ENCODE results near the gene DNAJC28. TPM values are rescaled to one million over a fixed set of nuclear protein-coding genes. Genes with fewer than 3 reads are reported as not detected.
A peak's percentile ranks its signal among the peaks of the same experiment; 100 is the strongest.

DNAJC28 gene
- total RNA-seq, 1 experiment from 2014 or later, result 3.4 TPM

- no CpG with 5 or more reads among the region's 17 CpGs for WGBS (ENCODE audit: extremely low coverage, insufficient read length, low lambda C conversion rate)
- peak overlapping the region; percentile 92 for H3K9ac ChIP-seq (ENCODE audit: extremely low read depth, insufficient read length, low read length)
Measured at GRCh38 chr21:33480481-33481103, 10.9 kb downstream of the DNAJC28 start.

More at GRCh38 chr21:33480481-33481103, 10.9 kb downstream of the DNAJC28 start:
- Histone ChIP-seq H3K27me3 (ENCODE audit: insufficient read depth, low read length) (no peaks in the 10 kb centered on the region), H4K5ac (ENCODE audit: insufficient read length, low read depth, low read length) (no peak overlapping the region), H3K23me2 (ENCODE audit: insufficient read length, low read depth, low read length, poor library complexity, severe bottlenecking) (peaks cover 20% of the 10 kb centered on the region), H4K91ac (ENCODE audit: insufficient read length, low read depth, low read length) (no peak overlapping the region), H3K14ac (ENCODE audit: insufficient read depth, low read length) (0 out of 2 replicates have a peak overlapping the region, but pooled peaks have one; percentile 78), H2AFZ (ENCODE audit: low read length) (peak overlapping the region; percentile 88), H2BK20ac (ENCODE audit: low read depth, low read length, poor library complexity, severe bottlenecking) (no peak overlapping the region), H2AK5ac (ENCODE audit: insufficient read length, low read length) (no peak overlapping the region), H3K4ac (ENCODE audit: low read depth, low read length) (no peak overlapping the region), H2BK120ac (ENCODE audit: low read depth, low read length, poor library complexity, severe bottlenecking) (no peak overlapping the region), H3K79me2 (ENCODE audit: insufficient read depth, low read length) (no peaks in the 10 kb centered on the region), H2BK15ac (ENCODE audit: low read depth, low read length) (no peak overlapping the region), H3T11ph (ENCODE audit: low read length) (no peak overlapping the region), H3K27ac (ENCODE audit: insufficient read length, low read depth, low read length) (peak overlapping the region; percentile 55), H4K20me1 (ENCODE audit: control insufficient read depth, insufficient read depth, insufficient read length) (no peaks in the 10 kb centered on the region), H3K9me3 (ENCODE audit: control insufficient read depth, low read depth, low read length) (no peaks in the 10 kb centered on the region), H3K23ac (ENCODE audit: insufficient read length, low read depth, low read length) (no peak overlapping the region), H3K4me1 (ENCODE audit: insufficient read depth, low read length) (peaks cover 2% of the 10 kb centered on the region; the same call in 1 of the 2 replicates), H3K56ac (ENCODE audit: insufficient read length, low read depth, low read length) (no peak overlapping the region), H4K8ac (replicated peaks; ENCODE audit: insufficient read length, low read depth, low read length) (no peak overlapping the region), H3K79me1 (ENCODE audit: insufficient read depth, low read depth, low read length, poor library complexity, severe bottlenecking) (peaks cover 2% of the 10 kb centered on the region), H3K18ac (ENCODE audit: insufficient read length, low read depth, low read length) (no peak overlapping the region), H2BK5ac (ENCODE audit: insufficient read length, low read length) (no peak overlapping the region), H3K4me2 (ENCODE audit: insufficient read depth, insufficient read length, low read length) (peak overlapping the region; percentile 87), H2BK12ac (ENCODE audit: insufficient read length, low read depth, low read length) (no peak overlapping the region)
- H3K27ac Mint-ChIP-seq, result peak overlapping the region; percentile 93 to 97 (median 96)
- H3K9me3 Mint-ChIP-seq, result no peaks in the 10 kb centered on the region
- H3K4me3 Mint-ChIP-seq, result peak overlapping the region; percentile 83 to 95
- no peak; the same call in 2 of the 3 replicates for TF ChIP-seq CTCF (conservative IDR thresholded peaks at IDR 0.05)
- H3K4me1 Mint-ChIP-seq, result peaks cover 6 to 8% of the 10 kb centered on the region in 2 experiments
- DNase-seq, result no peak
- peaks cover 2% of the 10 kb centered on the region; the same call in 1 of the 2 replicates for H3K27me3 Mint-ChIP-seq (ENCODE audit: low read depth)
- no peaks in the 10 kb centered on the region; a peak in 2 of 7 replicates for H3K36me3 Mint-ChIP-seq (ENCODE audit: insufficient read depth in 1 of 3, low read depth in 3 of 3)
